HG03039 (cell line): ENCODE results near the gene IL17F.
"Not testable (repeated sequence)": the region's sequence is repeated elsewhere in the genome, so short reads cannot be mapped to it uniquely, and the experiment has no call there.

Experiments
- ATAC-seq: cut with Tn5 transposase; IDR thresholded peaks from one replicate; pipeline ENCODE4 v1.9.1; 2021; ENCODE audit warnings: mild to moderate bottlenecking, moderate library complexity; ENCODE audit not compliant: unreplicated experiment

IL17F gene

GRCh38 chr6:52249078-52249477, 4.8 kb upstream of the IL17F start:
- no peak for ATAC-seq

- no peak for ATAC-seq
Measured at GRCh38 chr6:52245425-52245824, 1.1 kb upstream of the IL17F start.

GRCh38 chr6:52243282-52243893, 912 bp downstream of the IL17F start:
- ATAC-seq, result no peak

GRCh38 chr6:52241819-52242218, 2.5 kb downstream of the IL17F start:
- ATAC-seq, result no peak

GRCh38 chr6:52233975-52234823, 10.1 kb downstream of the IL17F start:
- peak; percentile 89 for ATAC-seq

GRCh38 chr6:52233005-52233404, 11.3 kb downstream of the IL17F start:
- ATAC-seq, result no peak

- ATAC-seq, result no peak
Measured at GRCh38 chr6:52231406-52232127, 12.7 kb downstream of the IL17F start.

GRCh38 chr6:52230685-52231084, 13.6 kb downstream of the IL17F start:
- ATAC-seq, result no peak

- ATAC-seq, result peak; percentile 100
Measured at GRCh38 chr6:52227495-52227894, 16.8 kb downstream of the IL17F start.

- peak; percentile 75 for ATAC-seq
Measured at GRCh38 chr6:52221302-52221701, 23.0 kb downstream of the IL17F start.

GRCh38 chr6:52217761-52218160, 26.5 kb downstream of the IL17F start:
- no peak for ATAC-seq

- ATAC-seq, result peak; percentile 47
Measured at GRCh38 chr6:52216932-52217575, 27.2 kb downstream of the IL17F start.

GRCh38 chr6:52215787-52216186, 28.5 kb downstream of the IL17F start:
- no peak for ATAC-seq

- no peak for ATAC-seq
Measured at GRCh38 chr6:52213127-52213526, 31.2 kb downstream of the IL17F start.

- peak; percentile 80 for ATAC-seq
Measured at GRCh38 chr6:52210227-52210626, 34.1 kb downstream of the IL17F start.

GRCh38 chr6:52209770-52210169, 34.5 kb downstream of the IL17F start:
- ATAC-seq, result peak; percentile 43

GRCh38 chr6:52208612-52209011, 35.7 kb downstream of the IL17F start:
- no peak for ATAC-seq

- no peak for ATAC-seq
Measured at GRCh38 chr6:52207066-52207465, 37.2 kb downstream of the IL17F start.

- no peak for ATAC-seq
Measured at GRCh38 chr6:52201493-52201892, 42.8 kb downstream of the IL17F start.

- ATAC-seq, result no peak
Measured at GRCh38 chr6:52201046-52201445, 43.3 kb downstream of the IL17F start.

- ATAC-seq, result not testable (repeated sequence)
Measured at GRCh38 chr6:52200088-52200487, 44.2 kb downstream of the IL17F start.
